ENCODE data around the gene B3GNT2.

The B3GNT2 gene

GRCh38 chr2:62243983-62244382 lies 48.1 kb downstream of the B3GNT2 start:
- in situ Hi-C loops (cut with HindIII; ENCODE audit: low sequenced_read_pairs), result no loop called here
- no peak for DNase-seq (ENCODE audit: low read depth)

GRCh38 chr2:62248226-62248625 lies 52.3 kb downstream of the B3GNT2 start:
- in situ Hi-C loops (cut with HindIII; ENCODE audit: low sequenced_read_pairs), result no loop called here
- no peak for DNase-seq (ENCODE audit: low read depth)
- no peak overlapping the region for H3K4me3 ChIP-seq (ENCODE audit: low read depth, low read length)
- no peak for TF ChIP-seq CTCF (IDR thresholded peaks at IDR 0.05; ENCODE audit: low read depth, low read length, missing control alignments)

More at GRCh38 chr2:62243983-62244382, 48.1 kb downstream of the B3GNT2 start:
- no peak overlapping the region for H3K4me3 ChIP-seq (ENCODE audit: low read depth, low read length)
- TF ChIP-seq CTCF (IDR thresholded peaks at IDR 0.05; ENCODE audit: low read depth, low read length, missing control alignments), result no peak

- in situ Hi-C loops (cut with HindIII; ENCODE audit: low sequenced_read_pairs), result no loop called here
- DNase-seq (ENCODE audit: low read depth), result no peak
- H3K4me3 ChIP-seq (ENCODE audit: low read depth, low read length), result no peak overlapping the region
- TF ChIP-seq CTCF (IDR thresholded peaks at IDR 0.05; ENCODE audit: low read depth, low read length, missing control alignments), result no peak
These were observed 54.3 kb downstream of the B3GNT2 start for GRCh38 chr2:62250239-62250638.

- in situ Hi-C loops (cut with HindIII; ENCODE audit: low sequenced_read_pairs), result loop anchor here (5.0 kb wide), 1 partner anchor 78 kb away; no protein-coding TSS in a partner anchor
- no peak for TF ChIP-seq CTCF (IDR thresholded peaks at IDR 0.05; ENCODE audit: low read depth, low read length, missing control alignments)
- DNase-seq (ENCODE audit: low read depth), result no peak
- H3K4me3 ChIP-seq (ENCODE audit: low read depth, low read length), result no peak overlapping the region
These were observed 58.7 kb downstream of the B3GNT2 start for GRCh38 chr2:62254424-62255266.

GRCh38 chr2:62257466-62257865 lies 61.6 kb downstream of the B3GNT2 start:
- TF ChIP-seq CTCF (IDR thresholded peaks at IDR 0.05; ENCODE audit: low read depth, low read length, missing control alignments), result no peak
- no peak overlapping the region for H3K4me3 ChIP-seq (ENCODE audit: low read depth, low read length)
- in situ Hi-C loops (cut with HindIII; ENCODE audit: low sequenced_read_pairs), result loop anchor here (5.0 kb wide), 1 partner anchor 75 kb away; no protein-coding TSS in a partner anchor
- DNase-seq (ENCODE audit: low read depth), result no peak

GRCh38 chr2:62263076-62263715 lies 67.3 kb downstream of the B3GNT2 start:
- no peak for DNase-seq (ENCODE audit: low read depth)
- no peak for TF ChIP-seq CTCF (IDR thresholded peaks at IDR 0.05; ENCODE audit: low read depth, low read length, missing control alignments)
- in situ Hi-C loops (cut with HindIII; ENCODE audit: low sequenced_read_pairs), result no loop called here
- H3K4me3 ChIP-seq (ENCODE audit: low read depth, low read length), result no peak overlapping the region

Measured in astrocyte of the cerebellum (primary cell).